WERI-Rb-1 (cell line): ENCODE measurements around the gene CXXC5.

Experiments used
- DNase-seq: peaks from one replicate; pipeline ENCODE4 v3.0.0-alpha.2; 2020
- H3K27ac ChIP-seq: fragments of 250-450 bp; sonication (Bioruptor Pico); 2 replicates; pipeline ENCODE4 v1.5.1; 2020; ENCODE audit warnings: mild to moderate bottlenecking, moderate library complexity
- H3K27me3 ChIP-seq: fragments of 250-450 bp; sonication (Bioruptor Pico); 2 replicates; pipeline ENCODE4 v1.5.1; 2021; ENCODE audit warnings: mild to moderate bottlenecking, low read depth, moderate library complexity; ENCODE audit not compliant: insufficient read depth, severe bottlenecking
- H3K36me3 ChIP-seq: fragments of 250-450 bp; sonication (Bioruptor Pico); 2 replicates; pipeline ENCODE4 v1.5.1; 2020; ENCODE audit warnings: mild to moderate bottlenecking, moderate library complexity
- H3K4me3 ChIP-seq: 2 replicates; pipeline ENCODE4 v1.5.1; 2011; ENCODE audit warnings: low read depth, mild to moderate bottlenecking, control low read depth, low read length
- H3K9me3 ChIP-seq: fragments of 250-450 bp; sonication (Bioruptor Pico); 2 replicates; pipeline ENCODE4 v1.5.1; 2021; ENCODE audit warnings: mild to moderate bottlenecking, moderate library complexity; ENCODE audit not compliant: severe bottlenecking
- TF ChIP-seq, protein P1 (sequence below): IDR thresholded peaks from 2 replicates; pipeline ENCODE4 v1.5.1; 2011; ENCODE audit warnings: low read depth, mild to moderate bottlenecking, control low read depth, inconsistent platforms, low read length

CXXC5 gene

GRCh38 chr5:139669662-139670368, 21.7 kb downstream of the CXXC5 start:
- TF ChIP-seq, protein P1, sequence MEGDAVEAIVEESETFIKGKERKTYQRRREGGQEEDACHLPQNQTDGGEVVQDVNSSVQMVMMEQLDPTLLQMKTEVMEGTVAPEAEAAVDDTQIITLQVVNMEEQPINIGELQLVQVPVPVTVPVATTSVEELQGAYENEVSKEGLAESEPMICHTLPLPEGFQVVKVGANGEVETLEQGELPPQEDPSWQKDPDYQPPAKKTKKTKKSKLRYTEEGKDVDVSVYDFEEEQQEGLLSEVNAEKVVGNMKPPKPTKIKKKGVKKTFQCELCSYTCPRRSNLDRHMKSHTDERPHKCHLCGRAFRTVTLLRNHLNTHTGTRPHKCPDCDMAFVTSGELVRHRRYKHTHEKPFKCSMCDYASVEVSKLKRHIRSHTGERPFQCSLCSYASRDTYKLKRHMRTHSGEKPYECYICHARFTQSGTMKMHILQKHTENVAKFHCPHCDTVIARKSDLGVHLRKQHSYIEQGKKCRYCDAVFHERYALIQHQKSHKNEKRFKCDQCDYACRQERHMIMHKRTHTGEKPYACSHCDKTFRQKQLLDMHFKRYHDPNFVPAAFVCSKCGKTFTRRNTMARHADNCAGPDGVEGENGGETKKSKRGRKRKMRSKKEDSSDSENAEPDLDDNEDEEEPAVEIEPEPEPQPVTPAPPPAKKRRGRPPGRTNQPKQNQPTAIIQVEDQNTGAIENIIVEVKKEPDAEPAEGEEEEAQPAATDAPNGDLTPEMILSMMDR: no peak
- no peaks in the 10 kb centered on the region for H3K9me3 ChIP-seq
- no peaks in the 10 kb centered on the region for H3K27me3 ChIP-seq
- H3K36me3 ChIP-seq: peaks cover 50% of the 10 kb centered on the region
- H3K27ac ChIP-seq: peak overlapping the region; percentile 29; the same call in 1 of the 2 replicates
- no peak for DNase-seq
- H3K4me3 ChIP-seq: no peak overlapping the region

GRCh38 chr5:139670369-139671095, 22.4 kb downstream of the CXXC5 start:
- H3K9me3 ChIP-seq: no peaks in the 10 kb centered on the region
- no peaks in the 10 kb centered on the region for H3K27me3 ChIP-seq
- H3K27ac ChIP-seq: peak overlapping the region; percentile 29; the same call in 1 of the 2 replicates
- no peak for DNase-seq
- peaks cover 45% of the 10 kb centered on the region for H3K36me3 ChIP-seq
- TF ChIP-seq, protein P1: peak; percentile 47
- no peak overlapping the region for H3K4me3 ChIP-seq

DNA sequence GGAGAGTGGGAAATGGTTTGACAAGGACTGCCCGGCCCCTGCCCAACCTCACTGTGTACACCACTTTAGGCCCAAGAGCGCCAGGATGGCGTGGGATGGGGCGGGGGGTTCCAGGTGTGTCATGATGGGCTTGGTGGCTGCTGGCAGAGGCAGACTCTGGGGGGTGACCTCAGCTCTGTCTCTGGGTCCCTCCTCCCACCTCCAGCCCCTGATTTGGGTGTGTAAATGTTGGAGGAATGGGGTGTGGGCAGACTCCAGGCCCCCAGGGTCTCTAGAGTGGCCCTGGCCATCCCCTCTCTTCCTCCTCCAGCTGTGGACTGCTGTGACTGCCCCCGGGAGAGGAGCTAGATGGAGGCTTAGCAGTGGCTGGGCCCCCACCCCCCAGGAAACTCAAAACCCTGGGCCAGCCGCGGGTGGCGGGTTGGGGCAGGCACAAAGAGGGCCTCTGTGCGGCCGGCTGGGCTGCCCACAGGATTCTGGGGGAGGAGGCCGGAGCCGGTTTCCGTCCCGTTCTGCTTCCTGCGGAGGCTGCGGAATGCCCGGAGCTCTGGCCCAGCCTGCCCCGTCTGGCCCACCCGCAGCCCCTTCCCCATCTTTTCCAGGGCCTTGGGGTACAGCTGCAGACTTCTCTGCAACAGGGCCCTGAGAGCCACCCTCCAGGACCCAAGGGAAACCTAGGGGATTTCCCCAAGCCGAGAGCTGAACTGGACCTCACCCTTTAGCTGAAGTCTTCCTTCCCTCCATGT, 23.1 kb downstream of the CXXC5 start:
- Histone ChIP-seq H3K27me3 (no peaks in the 10 kb centered on the region), H3K4me3 (no peak overlapping the region), H3K36me3 (peaks cover 38% of the 10 kb centered on the region), H3K27ac (no peak overlapping the region), H3K9me3 (no peaks in the 10 kb centered on the region)
- DNase-seq: no peak
- TF ChIP-seq, protein P1: no peak

DNA sequence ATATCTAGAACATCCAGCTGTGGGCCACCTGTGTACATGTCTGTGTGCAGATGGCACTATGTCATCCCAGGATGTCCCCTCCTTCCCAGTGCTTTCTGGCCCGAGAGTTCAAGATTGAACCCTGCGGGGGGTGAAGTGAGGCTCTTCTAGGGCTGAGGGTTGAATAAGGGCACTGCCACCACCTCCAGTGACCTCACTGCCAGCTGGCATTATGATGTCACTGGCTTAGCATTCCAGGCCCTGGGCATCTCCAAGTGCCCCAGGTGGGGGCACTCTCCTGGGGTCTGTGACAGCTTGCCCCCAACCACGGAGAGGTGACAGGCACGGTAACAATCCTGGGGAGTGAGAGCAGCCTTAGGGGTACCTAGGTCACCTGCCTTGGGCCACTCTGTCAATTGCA, 27.1 kb downstream of the CXXC5 start:
- Histone ChIP-seq H3K27me3 (no peaks in the 10 kb centered on the region), H3K4me3 (no peak overlapping the region), H3K9me3 (no peaks in the 10 kb centered on the region), H3K27ac (no peak overlapping the region), H3K36me3 (peaks cover 40% of the 10 kb centered on the region)
- TF ChIP-seq, protein P1: no peak
- DNase-seq: no peak

DNA sequence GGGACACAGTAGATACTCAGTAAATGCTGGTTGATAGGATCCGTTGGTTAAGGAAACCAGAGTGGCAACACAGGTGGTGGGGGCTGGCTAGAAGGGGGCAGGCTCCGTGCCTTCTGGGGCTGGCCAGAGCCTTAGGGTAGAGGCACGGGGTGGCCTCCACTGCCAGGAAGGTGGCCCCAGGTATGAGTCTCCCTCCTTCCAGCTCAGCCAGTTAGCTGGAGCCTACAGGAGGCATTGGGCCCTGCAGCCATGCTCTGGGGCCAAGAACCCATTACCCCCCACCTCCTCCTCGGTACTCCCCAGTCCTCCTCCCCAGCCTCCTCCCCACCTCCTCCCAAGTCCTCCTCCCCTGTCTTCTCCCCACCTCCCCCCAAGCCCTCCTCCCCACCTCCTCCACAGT, 27.7 kb downstream of the CXXC5 start:
- no peaks in the 10 kb centered on the region for H3K9me3 ChIP-seq
- no peak overlapping the region for H3K27ac ChIP-seq
- peaks cover 45% of the 10 kb centered on the region for H3K36me3 ChIP-seq
- DNase-seq: no peak
- no peaks in the 10 kb centered on the region for H3K27me3 ChIP-seq
- no peak overlapping the region for H3K4me3 ChIP-seq
- TF ChIP-seq, protein P1: no peak
